Fibroblast of mammary gland (primary cell): ENCODE results near the gene MET.

Source experiments
- DNase-seq: peaks from one replicate; pipeline ENCODE4 v3.0.0-alpha.2; 2010; ENCODE audit warnings: low read depth
- H3K4me3 ChIP-seq: 2 replicates; pipeline ENCODE4 v1.5.1; 2011; ENCODE audit warnings: low read depth, mild to moderate bottlenecking, low read length, moderate library complexity; ENCODE audit not compliant: control insufficient read depth
- TF ChIP-seq, protein P1 (sequence below): conservative IDR thresholded peaks from 2 replicates; pipeline ENCODE4 v1.5.1; 2011; ENCODE audit warnings: low read depth, low read length, inconsistent platforms; ENCODE audit not compliant: control insufficient read depth, insufficient read depth

MET gene

DNA sequence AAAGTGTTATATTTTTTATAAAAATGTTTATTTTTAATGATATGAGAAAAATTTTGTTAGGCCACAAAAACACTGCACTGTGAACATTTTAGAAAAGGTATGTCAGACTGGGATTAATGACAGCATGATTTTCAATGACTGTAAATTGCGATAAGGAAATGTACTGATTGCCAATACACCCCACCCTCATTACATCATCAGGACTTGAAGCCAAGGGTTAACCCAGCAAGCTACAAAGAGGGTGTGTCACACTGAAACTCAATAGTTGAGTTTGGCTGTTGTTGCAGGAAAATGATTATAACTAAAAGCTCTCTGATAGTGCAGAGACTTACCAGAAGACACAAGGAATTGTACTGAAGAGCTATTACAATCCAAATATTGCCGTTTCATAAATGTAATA is 125.6 kb downstream of the MET start:
- TF ChIP-seq, protein P1, sequence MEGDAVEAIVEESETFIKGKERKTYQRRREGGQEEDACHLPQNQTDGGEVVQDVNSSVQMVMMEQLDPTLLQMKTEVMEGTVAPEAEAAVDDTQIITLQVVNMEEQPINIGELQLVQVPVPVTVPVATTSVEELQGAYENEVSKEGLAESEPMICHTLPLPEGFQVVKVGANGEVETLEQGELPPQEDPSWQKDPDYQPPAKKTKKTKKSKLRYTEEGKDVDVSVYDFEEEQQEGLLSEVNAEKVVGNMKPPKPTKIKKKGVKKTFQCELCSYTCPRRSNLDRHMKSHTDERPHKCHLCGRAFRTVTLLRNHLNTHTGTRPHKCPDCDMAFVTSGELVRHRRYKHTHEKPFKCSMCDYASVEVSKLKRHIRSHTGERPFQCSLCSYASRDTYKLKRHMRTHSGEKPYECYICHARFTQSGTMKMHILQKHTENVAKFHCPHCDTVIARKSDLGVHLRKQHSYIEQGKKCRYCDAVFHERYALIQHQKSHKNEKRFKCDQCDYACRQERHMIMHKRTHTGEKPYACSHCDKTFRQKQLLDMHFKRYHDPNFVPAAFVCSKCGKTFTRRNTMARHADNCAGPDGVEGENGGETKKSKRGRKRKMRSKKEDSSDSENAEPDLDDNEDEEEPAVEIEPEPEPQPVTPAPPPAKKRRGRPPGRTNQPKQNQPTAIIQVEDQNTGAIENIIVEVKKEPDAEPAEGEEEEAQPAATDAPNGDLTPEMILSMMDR = no peak
- H3K4me3 ChIP-seq = no peak overlapping the region
- peak; percentile 62 for DNase-seq

GRCh38 chr7:116798232-116798631 is 126.2 kb downstream of the MET start:
- no peak overlapping the region for H3K4me3 ChIP-seq
- TF ChIP-seq, protein P1 = no peak
- DNase-seq = no peak

DNA sequence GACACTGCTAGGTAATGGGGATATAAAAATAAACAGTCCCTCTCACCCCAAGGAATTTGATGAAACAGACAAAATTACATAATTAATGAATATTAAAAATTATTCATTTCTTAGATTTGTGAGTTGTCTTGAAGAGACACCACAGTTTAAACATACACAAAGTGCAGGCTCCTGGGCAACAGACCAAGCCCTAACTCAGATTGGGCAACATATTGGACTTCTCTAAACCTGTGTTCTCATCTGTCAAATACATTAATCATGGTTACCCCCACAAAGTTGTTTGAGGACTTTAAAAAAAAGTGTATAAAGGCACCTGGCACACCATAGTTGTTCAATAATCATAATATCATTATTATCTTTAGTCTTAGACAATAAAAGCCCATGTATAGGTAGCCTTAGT is 127.9 kb downstream of the MET start:
- H3K4me3 ChIP-seq = no peak overlapping the region
- peak; percentile 43 for DNase-seq
- TF ChIP-seq, protein P1 = no peak

GRCh38 chr7:116800594-116800993 is 128.6 kb downstream of the MET start:
- DNase-seq = no peak
- TF ChIP-seq, protein P1 = no peak
- H3K4me3 ChIP-seq = no peak overlapping the region

DNA sequence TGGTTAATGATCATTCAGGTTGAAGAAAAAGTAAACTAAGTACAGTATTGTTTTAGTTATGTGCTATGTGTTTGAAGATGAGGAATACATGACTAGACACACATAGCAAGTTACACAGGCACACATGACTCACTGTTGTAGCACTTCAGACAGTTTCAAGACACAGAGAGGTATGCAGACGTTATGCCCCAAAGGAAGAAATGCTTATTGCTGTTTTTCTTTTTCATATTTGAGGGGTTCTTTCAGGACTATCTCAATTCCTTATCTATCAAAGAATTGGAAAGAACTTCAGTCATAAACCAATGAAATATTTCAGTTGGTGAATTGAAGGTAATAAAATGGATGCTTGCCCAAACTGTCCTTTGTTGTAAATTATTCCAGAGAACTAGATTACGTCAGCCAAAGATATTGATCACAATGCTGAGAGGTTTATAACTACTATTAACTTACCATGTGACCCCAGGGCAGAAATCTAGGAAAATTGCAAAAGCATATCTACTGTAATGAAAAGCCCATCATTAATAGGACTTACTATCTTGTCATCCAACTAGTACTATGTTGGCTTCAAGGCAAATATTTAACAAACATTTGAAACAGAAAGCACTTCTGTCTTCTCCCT is 129.2 kb downstream of the MET start:
- TF ChIP-seq, protein P1 = no peak
- H3K4me3 ChIP-seq = no peak overlapping the region
- peak; percentile 76 for DNase-seq

DNA sequence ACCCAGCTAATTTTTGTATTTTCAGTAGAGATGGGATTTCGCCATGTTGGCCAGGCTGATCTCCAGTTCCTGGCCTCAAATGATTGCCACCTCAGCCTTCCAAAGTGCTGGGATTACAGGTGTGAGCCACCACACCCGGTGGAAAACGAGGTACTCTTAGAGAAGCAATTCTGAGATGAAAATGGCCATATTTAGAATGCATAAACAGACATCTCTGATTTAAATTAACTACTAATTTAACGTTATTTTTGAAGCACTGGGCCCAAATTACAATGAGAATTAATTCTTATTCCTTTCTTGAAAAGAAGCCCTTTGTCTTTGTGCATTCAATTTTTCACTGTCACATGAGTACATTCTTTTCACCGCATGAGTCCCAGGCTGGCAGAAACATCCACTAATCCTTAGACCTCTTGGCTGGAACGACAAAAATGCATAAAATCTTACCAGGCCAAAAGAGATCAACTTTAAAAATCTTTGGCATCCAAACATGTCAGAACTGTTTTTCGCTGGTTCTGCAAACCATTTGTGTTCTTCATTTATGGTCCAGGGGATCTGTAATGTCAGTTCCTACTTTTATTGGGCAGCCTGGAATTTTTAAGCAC is 130.2 kb downstream of the MET start:
- DNase-seq = no peak
- no peak overlapping the region for H3K4me3 ChIP-seq
- TF ChIP-seq, protein P1 = no peak
